IMR-90 (cell line): ENCODE results near the gene MGRN1. TPM values are rescaled to one million over a fixed set of nuclear protein-coding genes. Genes with fewer than 3 reads are reported as not detected.

Experiments
- ATAC-seq: fragments of 200-7000 bp; cut with Tn5 transposase; 2 replicates; pipeline ENCODE4 v1.9.1; 2020; ENCODE audit warnings: low read depth, mild to moderate bottlenecking, moderate library complexity
- BruUV-seq: library from RNA; stranded (reverse); fragments of 400-500 nt; replicated peaks from 2 replicates; lab custom pipeline; 2021; lab: Mats Ljungman, UMichigan
- CTCF ChIA-PET: fragments of 300-600 bp; formaldehyde crosslinking; extraction: SDS; loops from one replicate; lab custom pipeline; 2021; ENCODE audit warnings: antibody characterized with exemption; lab: Yijun Ruan, JAX
- POLR2A ChIA-PET: fragments of 300-600 bp; sonication (Branson Sonifier 250); formaldehyde crosslinking; loops from one replicate; lab custom pipeline; 2022; ENCODE audit warnings: antibody characterized with exemption; ENCODE audit not compliant: unreplicated experiment; lab: Charles Lee
- DNase-seq: peaks from one replicate; pipeline ENCODE4 v3.0.0; 2013
- H2AFZ ChIP-seq: replicated peaks from 2 replicates; pipeline ENCODE3; 2013; ENCODE audit warnings: low read length, mild to moderate bottlenecking; ENCODE audit not compliant: poor library complexity
- H2AK5ac ChIP-seq: 2 replicates; pipeline ENCODE4 v1.6.1; 2013; ENCODE audit warnings: low read depth, low read length, inconsistent platforms
- H2AK9ac ChIP-seq: replicated peaks from 2 replicates; pipeline ENCODE3; 2013; ENCODE audit warnings: mild to moderate bottlenecking, low read depth, low read length, moderate library complexity; ENCODE audit not compliant: poor library complexity
- H2BK120ac ChIP-seq: 2 replicates; pipeline ENCODE4 v1.6.1; 2013; ENCODE audit warnings: low read depth, low read length, inconsistent platforms
- H2BK15ac ChIP-seq: 3 replicates; pipeline ENCODE4 v1.6.1; 2013; ENCODE audit warnings: low read depth, low read length, inconsistent platforms
- H2BK20ac ChIP-seq: 2 replicates; pipeline ENCODE4 v1.6.1; 2013; ENCODE audit warnings: low read depth, mild to moderate bottlenecking, inconsistent platforms, low read length, moderate library complexity
- H2BK5ac ChIP-seq: 2 replicates; pipeline ENCODE4 v1.6.1; 2013; ENCODE audit warnings: mild to moderate bottlenecking, low read depth, low read length, inconsistent platforms; ENCODE audit not compliant: poor library complexity, severe bottlenecking
- H3K14ac ChIP-seq: replicated peaks from 2 replicates; pipeline ENCODE4 v1.6.1; 2013; ENCODE audit warnings: low read depth, low read length, inconsistent platforms
- H3K18ac ChIP-seq: 2 replicates; pipeline ENCODE4 v1.6.1; 2013; ENCODE audit warnings: low read depth, low read length, control low read depth
- H3K23ac ChIP-seq: 2 replicates; pipeline ENCODE4 v1.6.1; 2013; ENCODE audit warnings: low read depth, low read length, inconsistent platforms
- H3K27ac ChIP-seq: 2 replicates; pipeline ENCODE4 v1.5.1; 2013; ENCODE audit warnings: mild to moderate bottlenecking, control low read depth, low read length; ENCODE audit not compliant: insufficient read depth
- H3K27me3 ChIP-seq: 2 replicates; pipeline ENCODE4 v1.6.1; 2013; ENCODE audit warnings: low read length; ENCODE audit not compliant: control insufficient read depth, insufficient read depth
- H3K36me3 ChIP-seq: 2 replicates; pipeline ENCODE4 v1.6.1; 2013; ENCODE audit warnings: low read length, mixed read lengths; ENCODE audit not compliant: control insufficient read depth, insufficient read depth
- H3K4ac ChIP-seq: 2 replicates; pipeline ENCODE4 v1.6.1; 2013; ENCODE audit warnings: low read depth, low read length, inconsistent platforms
- H3K4me1 ChIP-seq: 2 replicates; pipeline ENCODE4 v1.6.1; 2013; ENCODE audit warnings: low read length, mixed read lengths; ENCODE audit not compliant: control insufficient read depth, insufficient read depth
- H3K4me2 ChIP-seq: 2 replicates; pipeline ENCODE4 v1.6.1; 2013; ENCODE audit warnings: low read depth, mild to moderate bottlenecking, control low read depth, low read length, moderate library complexity
- H3K4me3 ChIP-seq: 2 replicates; pipeline ENCODE4 v1.5.1; 2013; ENCODE audit warnings: low read depth, mild to moderate bottlenecking, control low read depth, low read length, moderate library complexity; ENCODE audit not compliant: insufficient read depth
- H3K56ac ChIP-seq: 2 replicates; pipeline ENCODE4 v1.6.1; 2013; ENCODE audit warnings: low read length, inconsistent platforms; ENCODE audit not compliant: insufficient read depth; ENCODE audit errors: extremely low read depth
- H3K79me1 ChIP-seq, 2 experiments: 2 replicates each; pipeline ENCODE4 v1.6.1; 2013; ENCODE audit warnings: low read length in 2 of 2, inconsistent platforms in 1 of 2, low read depth in 1 of 2
- H3K9ac ChIP-seq: 2 replicates; pipeline ENCODE4 v1.6.1; 2013; ENCODE audit warnings: low read depth, low read length, control low read depth
- H3K9me1 ChIP-seq: 2 replicates; pipeline ENCODE4 v1.6.1; 2013; ENCODE audit warnings: low read length, inconsistent platforms; ENCODE audit not compliant: insufficient read depth
- H3K9me3 ChIP-seq: 2 replicates; pipeline ENCODE4 v1.6.1; 2013; ENCODE audit warnings: low read length; ENCODE audit not compliant: control insufficient read depth, insufficient read depth
- H4K20me1 ChIP-seq: 2 replicates; pipeline ENCODE4 v1.6.1; 2013; ENCODE audit warnings: low read length, inconsistent platforms; ENCODE audit not compliant: insufficient read depth
- H4K5ac ChIP-seq: 2 replicates; pipeline ENCODE4 v1.6.1; 2013; ENCODE audit warnings: mild to moderate bottlenecking, low read depth, low read length, control low read depth
- H4K8ac ChIP-seq, 2 experiments: 2 replicates each; pipeline ENCODE4 v1.6.1; 2013; ENCODE audit warnings: low read depth in 2 of 2, low read length in 2 of 2, control low read depth in 1 of 2, inconsistent platforms in 1 of 2
- H4K91ac ChIP-seq: 2 replicates; pipeline ENCODE4 v1.6.1; 2013; ENCODE audit warnings: low read depth, low read length, inconsistent platforms; ENCODE audit not compliant: insufficient read depth
- CEBPB ChIP-seq: IDR thresholded peaks from 2 replicates; pipeline ENCODE4 v1.6.1; 2012; ENCODE audit warnings: low read depth, low read length, improper control_type of control experiment
- CTCF ChIP-seq: conservative IDR thresholded peaks from 2 replicates; pipeline ENCODE4 v1.5.1; 2012; ENCODE audit warnings: mild to moderate bottlenecking, low read depth, low read length, improper control_type of control experiment
- ELK1 ChIP-seq: fragments of 150-350 bp; IDR thresholded peaks from 2 replicates; pipeline ENCODE4 v1.6.1; 2016; ENCODE audit warnings: low read depth, mild to moderate bottlenecking, low read length, moderate library complexity, borderline replicate concordance
- MAZ ChIP-seq: IDR thresholded peaks from 2 replicates; pipeline ENCODE4 v1.6.1; 2012; ENCODE audit warnings: low read depth, mild to moderate bottlenecking, low read length, improper control_type of control experiment, moderate library complexity, borderline replicate concordance
- MXI1 ChIP-seq: IDR thresholded peaks from 2 replicates; pipeline ENCODE4 v1.6.1; 2012; ENCODE audit warnings: low read depth, mild to moderate bottlenecking, low read length, moderate library complexity, borderline replicate concordance
- POLR2A ChIP-seq: IDR thresholded peaks from 2 replicates; pipeline ENCODE4 v1.6.1; 2012; ENCODE audit warnings: mild to moderate bottlenecking, low read depth, low read length
- RFX5 ChIP-seq: IDR thresholded peaks from 2 replicates; pipeline ENCODE4 v1.8.0; 2012; ENCODE audit warnings: low read depth, mild to moderate bottlenecking, low read length, moderate library complexity
- USF2 ChIP-seq: fragments of 150-350 bp; IDR thresholded peaks from 2 replicates; pipeline ENCODE4 v1.6.1; 2017; ENCODE audit warnings: mild to moderate bottlenecking, antibody characterized with exemption, low read length, low read depth
- WGBS, 2 experiments: methylation state at CpG; one replicate each; pipeline versions ENCODE4 v1.1.5 to v1.1.7; 2013; ENCODE audit warnings: missing lambda C conversion rate in 2 of 2; ENCODE audit not compliant: insufficient read length in 1 of 2; ENCODE audit errors: extremely low coverage in 2 of 2; 5-methylcytosine and 5-hydroxymethylcytosine counted together
- dilution Hi-C: fragments of 300-500 bp; cut with HindIII; formaldehyde crosslinking; loops from one replicate; pipeline ENCODE4 v1.14.3; 2018; ENCODE audit warnings: low sequenced_read_pairs; ENCODE audit not compliant: unreplicated experiment
- in situ Hi-C: fragments of 300-500 bp; cut with MboI; formaldehyde crosslinking; loops from 3 replicates; pipeline ENCODE4 v1.14.3; 2019; ENCODE audit warnings: low sequenced_read_pairs, inconsistent platforms, mixed read lengths
- intact Hi-C: fragments of 100-400 bp; cut with micrococcal nuclease; formaldehyde crosslinking; loops from 2 replicates; pipeline ENCODE4 v1.10.0; 2022
- polyA plus RNA-seq, 3 experiments: library from polyadenylated mRNA; depleted of rRNA; stranded (reverse); fragments of >200 nt; gene quantifications; 2 replicates each; pipeline ENCODE4 v1.2.3, GENCODE V29; 2012; ENCODE audit warnings: low replicate concordance in 1 of 3
- total RNA-seq: library from RNA; depleted of rRNA; stranded (reverse); fragments of >200 nt; gene quantifications from 2 replicates; pipeline ENCODE4 v1.2.3, GENCODE V29; 2012

Gene MGRN1
- total and polyA plus RNA-seq, 2 of the 4 experiments (the other 2 are of a cell fraction): 11.7 to 32.7 TPM

GRCh38 chr16:4586291-4586690, 38.3 kb upstream of the MGRN1 start:
- WGBS, 2 experiments: no CpG with 5 or more reads among the region's 7 CpGs
- in situ Hi-C loops (no loop called here), intact Hi-C loops (no loop called here), dilution Hi-C loops (no loop called here)
- TF ChIP-seq RFX5 (no peak), CEBPB (no peak), MXI1 (no peak), MAZ (no peak), CTCF (no peak), POLR2A (no peak), USF2 (no peak), ELK1 (no peak)
- BruUV-seq: no TSS peak
- H3K4me3 ChIP-seq: no peak overlapping the region
- H2BK120ac ChIP-seq: no peak overlapping the region
- no peak overlapping the region for H4K8ac ChIP-seq
- H4K20me1 ChIP-seq: no peaks in the 10 kb centered on the region
- H2AFZ ChIP-seq: no peak overlapping the region
- H2AK5ac ChIP-seq: no peak overlapping the region
- H3K18ac ChIP-seq: no peak overlapping the region
- H3K14ac ChIP-seq: no peak overlapping the region
- H3K36me3 ChIP-seq: no peaks in the 10 kb centered on the region
- ATAC-seq (no peak), DNase-seq (no peak)
- no peak overlapping the region for H2AK9ac ChIP-seq
- no peak overlapping the region for H2BK5ac ChIP-seq
- H4K5ac ChIP-seq: no peak overlapping the region
- ChIA-PET CTCF (interaction anchor here (1.1 kb wide), 1 partner anchor 30 kb away, joined by 4 read pairs; no protein-coding TSS in a partner anchor), POLR2A (no interaction called here)
- H3K79me1 ChIP-seq: no peaks in the 10 kb centered on the region
- H3K27me3 ChIP-seq: peaks cover 29% of the 10 kb centered on the region
- H3K23ac ChIP-seq: no peak overlapping the region
- no peak overlapping the region for H3K27ac ChIP-seq
- H3K9me1 ChIP-seq: no peaks in the 10 kb centered on the region
- H4K91ac ChIP-seq: no peak overlapping the region
- no peak overlapping the region for H2BK20ac ChIP-seq
- H3K4me2 ChIP-seq: no peak overlapping the region
- peaks cover 14% of the 10 kb centered on the region for H3K9me3 ChIP-seq
- H2BK15ac ChIP-seq: no peak overlapping the region
- no peak overlapping the region for H3K4ac ChIP-seq
- H3K9ac ChIP-seq: no peak overlapping the region
- H3K4me1 ChIP-seq: no peaks in the 10 kb centered on the region
- no peak overlapping the region for H3K56ac ChIP-seq
